ENCODE measurements around the gene TRAF4. TPM values are rescaled to one million over a fixed set of nuclear protein-coding genes. Genes with fewer than 3 reads are reported as not detected.
A peak's percentile ranks its signal among the peaks of the same experiment; 100 is the strongest.

Gene TRAF4
- total RNA-seq, 1 experiment from 2014 or later: 227 TPM

DNA sequence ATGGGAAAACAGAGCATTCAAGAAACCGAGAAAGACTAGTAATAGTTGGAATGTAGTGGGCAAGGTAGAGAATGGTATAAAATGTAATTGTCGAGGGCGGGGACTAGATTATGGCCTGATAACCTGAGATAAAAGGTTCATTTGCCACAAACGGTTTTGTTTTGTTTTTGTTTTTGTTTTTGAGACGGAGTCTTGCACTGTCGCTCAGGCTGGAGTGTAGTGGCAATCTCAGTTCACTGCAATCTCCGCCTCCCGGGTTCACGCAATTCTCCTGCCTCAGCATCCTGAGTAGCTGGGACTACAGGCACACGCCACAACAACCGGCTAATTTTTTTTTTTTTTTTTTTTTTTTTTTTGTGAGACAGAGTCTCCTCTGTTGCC is 13.9 kb upstream of the TRAF4 start:
- Mint-ChIP-seq H3K36me3 (ENCODE audit: insufficient read depth in 1 of 3, low read depth in 3 of 3) (peaks cover 0 to 11% (median 11%) of the 10 kb centered on the region in 3 experiments; a peak in 5 of 7 replicates), H3K27ac (peak overlapping the region; percentile 22 to 56 (median 52); a peak in 4 of 7 replicates), H3K4me3 (peak overlapping the region in 1 of 2 experiments; percentile 21; a peak in 1 of 5 replicates), H3K27me3 (ENCODE audit: low read depth) (no peaks in the 10 kb centered on the region; the same call in 1 of the 2 replicates), H3K9me3 (no peaks in the 10 kb centered on the region; a peak in 2 of 5 replicates), H3K4me1 (peaks cover 6 to 9% of the 10 kb centered on the region in 2 experiments)
- WGBS (ENCODE audit: extremely low coverage, insufficient read length, low lambda C conversion rate): 100% methylated on average over 2 of the region's 11 CpGs
- Histone ChIP-seq H2BK20ac (ENCODE audit: low read depth, low read length, poor library complexity, severe bottlenecking) (no peak overlapping the region), H2BK120ac (ENCODE audit: low read depth, low read length, poor library complexity, severe bottlenecking) (no peak overlapping the region), H2BK15ac (ENCODE audit: low read depth, low read length) (no peak overlapping the region), H4K8ac (replicated peaks; ENCODE audit: insufficient read length, low read depth, low read length) (no peak overlapping the region), H2BK5ac (ENCODE audit: insufficient read length, low read length) (no peak overlapping the region), H3K27ac (ENCODE audit: insufficient read length, low read depth, low read length) (no peak overlapping the region), H3K18ac (ENCODE audit: insufficient read length, low read depth, low read length) (no peak overlapping the region), H3K79me2 (ENCODE audit: insufficient read depth, low read length) (no peaks in the 10 kb centered on the region), H3K27me3 (ENCODE audit: insufficient read depth, low read length) (no peaks in the 10 kb centered on the region), H3K56ac (ENCODE audit: insufficient read length, low read depth, low read length) (no peak overlapping the region), H3K4ac (ENCODE audit: low read depth, low read length) (no peak overlapping the region), H2BK12ac (ENCODE audit: insufficient read length, low read depth, low read length) (no peak overlapping the region), H2AK5ac (ENCODE audit: insufficient read length, low read length) (no peak overlapping the region), H3K23ac (ENCODE audit: insufficient read length, low read depth, low read length) (no peak overlapping the region), H3T11ph (ENCODE audit: low read length) (no peak overlapping the region), H3K14ac (ENCODE audit: insufficient read depth, low read length) (no peak overlapping the region), H4K20me1 (ENCODE audit: control insufficient read depth, insufficient read depth, insufficient read length) (no peaks in the 10 kb centered on the region), H3K9ac (ENCODE audit: extremely low read depth, insufficient read length, low read length) (no peak overlapping the region), H4K5ac (ENCODE audit: insufficient read length, low read depth, low read length) (no peak overlapping the region), H4K91ac (ENCODE audit: insufficient read length, low read depth, low read length) (no peak overlapping the region), H2AFZ (ENCODE audit: low read length) (no peak overlapping the region), H3K23me2 (ENCODE audit: insufficient read length, low read depth, low read length, poor library complexity, severe bottlenecking) (peaks cover 20% of the 10 kb centered on the region), H3K79me1 (ENCODE audit: insufficient read depth, low read depth, low read length, poor library complexity, severe bottlenecking) (no peaks in the 10 kb centered on the region), H3K4me2 (ENCODE audit: insufficient read depth, insufficient read length, low read length) (no peak overlapping the region), H3K4me1 (ENCODE audit: insufficient read depth, low read length) (no peaks in the 10 kb centered on the region), H3K9me3 (ENCODE audit: control insufficient read depth, low read depth, low read length) (no peaks in the 10 kb centered on the region)
- TF ChIP-seq, protein P1, sequence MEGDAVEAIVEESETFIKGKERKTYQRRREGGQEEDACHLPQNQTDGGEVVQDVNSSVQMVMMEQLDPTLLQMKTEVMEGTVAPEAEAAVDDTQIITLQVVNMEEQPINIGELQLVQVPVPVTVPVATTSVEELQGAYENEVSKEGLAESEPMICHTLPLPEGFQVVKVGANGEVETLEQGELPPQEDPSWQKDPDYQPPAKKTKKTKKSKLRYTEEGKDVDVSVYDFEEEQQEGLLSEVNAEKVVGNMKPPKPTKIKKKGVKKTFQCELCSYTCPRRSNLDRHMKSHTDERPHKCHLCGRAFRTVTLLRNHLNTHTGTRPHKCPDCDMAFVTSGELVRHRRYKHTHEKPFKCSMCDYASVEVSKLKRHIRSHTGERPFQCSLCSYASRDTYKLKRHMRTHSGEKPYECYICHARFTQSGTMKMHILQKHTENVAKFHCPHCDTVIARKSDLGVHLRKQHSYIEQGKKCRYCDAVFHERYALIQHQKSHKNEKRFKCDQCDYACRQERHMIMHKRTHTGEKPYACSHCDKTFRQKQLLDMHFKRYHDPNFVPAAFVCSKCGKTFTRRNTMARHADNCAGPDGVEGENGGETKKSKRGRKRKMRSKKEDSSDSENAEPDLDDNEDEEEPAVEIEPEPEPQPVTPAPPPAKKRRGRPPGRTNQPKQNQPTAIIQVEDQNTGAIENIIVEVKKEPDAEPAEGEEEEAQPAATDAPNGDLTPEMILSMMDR (conservative IDR thresholded peaks at IDR 0.05): no peak
- DNase-seq: no peak
